Kidney epithelial cell (primary cell): ENCODE measurements around the gene GABBR2. TPM values are rescaled to one million over a fixed set of nuclear protein-coding genes. Genes with fewer than 3 reads are reported as not detected.

Experiments used
- DNase-seq: peaks from one replicate; pipeline ENCODE4 v3.0.0-alpha.2; 2010; ENCODE audit warnings: low read depth
- H3K27me3 ChIP-seq: 2 replicates; pipeline ENCODE4 v1.6.0; 2011; ENCODE audit warnings: low read length; ENCODE audit not compliant: control insufficient read depth, insufficient read depth
- H3K36me3 ChIP-seq: 2 replicates; pipeline ENCODE4 v1.5.1; 2011; ENCODE audit warnings: low read length; ENCODE audit not compliant: control insufficient read depth, insufficient read depth
- H3K4me3 ChIP-seq: 2 replicates; pipeline ENCODE4 v1.5.1; 2011; ENCODE audit warnings: low read depth, mild to moderate bottlenecking, control low read depth, low read length
- CTCF ChIP-seq: IDR thresholded peaks from 2 replicates; pipeline ENCODE4 v1.5.1; 2011; ENCODE audit warnings: mild to moderate bottlenecking, moderate library complexity, low read length, control low read depth, inconsistent platforms; ENCODE audit not compliant: insufficient read depth, poor library complexity, severe bottlenecking
- total RNA-seq: library from RNA; depleted of rRNA; stranded (reverse); fragments of >200 nt; gene quantifications from 2 replicates; pipeline ENCODE4 v1.2.3, GENCODE V29; 2015

The GABBR2 gene
- total RNA-seq, 1 donor from 2014 or later, result 10.8 TPM

GRCh38 chr9:98300611-98301010 is 408.1 kb downstream of the GABBR2 start:
- TF ChIP-seq CTCF, result no peak
- Histone ChIP-seq H3K4me3 (no peak overlapping the region), H3K27me3 (no peaks in the 10 kb centered on the region), H3K36me3 (no peaks in the 10 kb centered on the region)
- DNase-seq, result no peak

GRCh38 chr9:98298476-98298875 is 410.3 kb downstream of the GABBR2 start:
- no peaks in the 10 kb centered on the region for H3K27me3 ChIP-seq
- H3K4me3 ChIP-seq, result no peak overlapping the region
- no peak for TF ChIP-seq CTCF
- DNase-seq, result no peak
- H3K36me3 ChIP-seq, result no peaks in the 10 kb centered on the region

- H3K27me3 ChIP-seq, result no peaks in the 10 kb centered on the region
- DNase-seq, result no peak
- H3K4me3 ChIP-seq, result no peak overlapping the region
- TF ChIP-seq CTCF, result no peak
- H3K36me3 ChIP-seq, result no peaks in the 10 kb centered on the region
Observed at GRCh38 chr9:98295824-98296223, 412.9 kb downstream of the GABBR2 start.

GRCh38 chr9:98291820-98292219 is 416.9 kb downstream of the GABBR2 start:
- Histone ChIP-seq H3K4me3 (no peak overlapping the region), H3K27me3 (no peaks in the 10 kb centered on the region), H3K36me3 (no peaks in the 10 kb centered on the region)
- TF ChIP-seq CTCF, result no peak
- DNase-seq, result no peak

- Histone ChIP-seq H3K36me3 (no peaks in the 10 kb centered on the region), H3K27me3 (no peaks in the 10 kb centered on the region), H3K4me3 (no peak overlapping the region)
- DNase-seq, result no peak
- TF ChIP-seq CTCF, result no peak
Observed at GRCh38 chr9:98290411-98290810, 418.3 kb downstream of the GABBR2 start.

GRCh38 chr9:98289614-98290201 is 419.0 kb downstream of the GABBR2 start:
- H3K4me3 ChIP-seq, result no peak overlapping the region
- DNase-seq, result no peak
- H3K27me3 ChIP-seq, result no peaks in the 10 kb centered on the region
- no peaks in the 10 kb centered on the region for H3K36me3 ChIP-seq
- TF ChIP-seq CTCF, result no peak
